PC-9 (cell line): Measurements from ENCODE around the gene ABCB1. TPM values are rescaled to one million over a fixed set of nuclear protein-coding genes. Genes with fewer than 3 reads are reported as not detected.
A peak's percentile ranks its signal among the peaks of the same experiment; 100 is the strongest.

Source experiments
- BruUV-seq: library from RNA; stranded (reverse); fragments of 400-500 nt; replicated peaks from 2 replicates; lab custom pipeline; 2021; lab: Mats Ljungman, UMichigan
- CTCF ChIA-PET: fragments of 300-600 bp; sonication (Branson Sonifier 250); formaldehyde crosslinking; loops from one replicate; lab custom pipeline; 2022; ENCODE audit warnings: antibody characterized with exemption; lab: Charles Lee
- POLR2A ChIA-PET: fragments of 300-600 bp; sonication (Branson Sonifier 250); formaldehyde crosslinking; loops from one replicate; lab custom pipeline; 2022; ENCODE audit warnings: antibody characterized with exemption; ENCODE audit not compliant: unreplicated experiment; lab: Charles Lee
- DNase-seq, 2 experiments: peaks; one replicate each; pipeline versions ENCODE4 v3.0.0 to v3.0.0-alpha.2; 2015 to 2022; ENCODE audit warnings: mixed read lengths in 1 of 2
- H2AFZ ChIP-seq: fragments of 200-600 bp; sonication (generic); 2 replicates; pipeline ENCODE4 v1.8.1; 2017; ENCODE audit warnings: antibody characterized with exemption
- H3F3A ChIP-seq: fragments of 200-600 bp; sonication (generic); 2 replicates; pipeline ENCODE4 v1.8.1; 2017; ENCODE audit warnings: antibody characterized with exemption, mild to moderate bottlenecking, low read depth; ENCODE audit not compliant: insufficient read depth
- H3K27ac ChIP-seq: fragments of 200-600 bp; sonication (generic); 2 replicates; pipeline ENCODE4 v1.6.1; 2016; ENCODE audit warnings: mixed run types
- H3K27me3 ChIP-seq: fragments of 200-600 bp; sonication (generic); 2 replicates; pipeline ENCODE4 v1.6.1; 2016; ENCODE audit warnings: low read depth, mixed run types; ENCODE audit not compliant: insufficient read depth
- H3K36me3 ChIP-seq: fragments of 200-600 bp; sonication (generic); 2 replicates; pipeline ENCODE4 v1.6.1; 2016; ENCODE audit warnings: low read depth, mixed run types
- H3K4me1 ChIP-seq: fragments of 200-600 bp; sonication (generic); replicated peaks from 2 replicates; pipeline ENCODE4 v1.6.1; 2016; ENCODE audit warnings: mixed run types; ENCODE audit not compliant: insufficient read depth
- H3K4me2 ChIP-seq: fragments of 200-600 bp; sonication (generic); 2 replicates; pipeline ENCODE4 v1.6.1; 2017; ENCODE audit warnings: mixed run types
- H3K4me3 ChIP-seq: fragments of 200-600 bp; sonication (generic); 2 replicates; pipeline ENCODE4 v1.6.1; 2016; ENCODE audit warnings: mixed run types
- H3K79me2 ChIP-seq: fragments of 200-600 bp; sonication (generic); 2 replicates; pipeline ENCODE4 v1.6.1; 2017; ENCODE audit warnings: low read depth, mixed run types
- H3K9me2 ChIP-seq: fragments of 200-600 bp; sonication (generic); 2 replicates; pipeline ENCODE4 v1.8.1; 2017; ENCODE audit warnings: mild to moderate bottlenecking; ENCODE audit not compliant: insufficient read depth
- H3K9me3 ChIP-seq: fragments of 200-600 bp; sonication (generic); 2 replicates; pipeline ENCODE4 v1.8.1; 2016; ENCODE audit warnings: low read depth; ENCODE audit not compliant: insufficient read depth
- H4K20me1 ChIP-seq: fragments of 200-600 bp; sonication (generic); 2 replicates; pipeline ENCODE4 v1.8.1; 2017; ENCODE audit not compliant: insufficient read depth
- CTCF ChIP-seq: fragments of 200-600 bp; sonication (generic); conservative IDR thresholded peaks from 2 replicates; pipeline ENCODE4 v1.6.1; 2017; ENCODE audit warnings: mixed run types, antibody characterized with exemption, mild to moderate bottlenecking, moderate library complexity
- EZH2 ChIP-seq: fragments of 200-600 bp; sonication (generic); IDR thresholded peaks from 2 replicates; pipeline ENCODE4 v1.8.0; 2017; ENCODE audit warnings: antibody characterized with exemption, low read depth
- intact Hi-C: fragments of 100-400 bp; cut with micrococcal nuclease; formaldehyde crosslinking; loops from one replicate; pipeline ENCODE4 v1.10.0; 2022; ENCODE audit not compliant: unreplicated experiment
- total RNA-seq: library from RNA; stranded (reverse); gene quantifications from 2 replicates; pipeline ENCODE4 v1.2.3, GENCODE V29; 2021

The ABCB1 gene
- total RNA-seq, 1 experiment from 2014 or later, result not detected

GRCh38 chr7:87511510-87511909 is 89.2 kb downstream of the ABCB1 start:
- Histone ChIP-seq H4K20me1 (no peaks in the 10 kb centered on the region), H3K4me2 (no peak overlapping the region), H3K79me2 (no peaks in the 10 kb centered on the region), H3K9me3 (no peaks in the 10 kb centered on the region), H2AFZ (no peak overlapping the region), H3K9me2 (no peaks in the 10 kb centered on the region), H3K36me3 (no peaks in the 10 kb centered on the region), H3K27ac (no peak overlapping the region), H3K27me3 (no peaks in the 10 kb centered on the region), H3K4me3 (no peak overlapping the region), H3F3A (no peaks in the 10 kb centered on the region), H3K4me1 (no peaks in the 10 kb centered on the region)
- intact Hi-C loops, result no loop called here
- ChIA-PET POLR2A (no interaction called here), CTCF (no interaction called here)
- DNase-seq, result no peak
- TF ChIP-seq EZH2, result no peak
- no peak for TF ChIP-seq CTCF
- no TSS peak for BruUV-seq

GRCh38 chr7:87510411-87510875 is 90.2 kb downstream of the ABCB1 start:
- H3F3A ChIP-seq, result no peaks in the 10 kb centered on the region
- H2AFZ ChIP-seq, result no peak overlapping the region
- TF ChIP-seq EZH2 (no peak), CTCF (no peak)
- H3K27ac ChIP-seq, result no peak overlapping the region
- no peaks in the 10 kb centered on the region for H3K4me1 ChIP-seq
- no peaks in the 10 kb centered on the region for H3K27me3 ChIP-seq
- intact Hi-C loops, result no loop called here
- H3K9me3 ChIP-seq, result no peaks in the 10 kb centered on the region
- H3K9me2 ChIP-seq, result no peaks in the 10 kb centered on the region
- no TSS peak for BruUV-seq
- no peaks in the 10 kb centered on the region for H4K20me1 ChIP-seq
- H3K4me2 ChIP-seq, result no peak overlapping the region
- ChIA-PET POLR2A (interaction anchor here (0.6 kb wide), 1 partner anchor 44 kb away, joined by 4 read pairs; no protein-coding TSS in a partner anchor), CTCF (no interaction called here)
- H3K36me3 ChIP-seq, result no peaks in the 10 kb centered on the region
- no peak overlapping the region for H3K4me3 ChIP-seq
- DNase-seq, result no peak
- H3K79me2 ChIP-seq, result no peaks in the 10 kb centered on the region

GRCh38 chr7:87507446-87507845 is 93.2 kb downstream of the ABCB1 start:
- Histone ChIP-seq H3K36me3 (no peaks in the 10 kb centered on the region), H3K79me2 (no peaks in the 10 kb centered on the region), H3K4me1 (no peaks in the 10 kb centered on the region), H3K9me2 (no peaks in the 10 kb centered on the region), H3K4me2 (no peak overlapping the region), H3F3A (no peaks in the 10 kb centered on the region), H3K27me3 (no peaks in the 10 kb centered on the region), H3K9me3 (no peaks in the 10 kb centered on the region), H3K27ac (no peak overlapping the region), H2AFZ (no peak overlapping the region; the same call in 1 of the 2 replicates), H4K20me1 (no peaks in the 10 kb centered on the region), H3K4me3 (no peak overlapping the region)
- ChIA-PET CTCF (interaction anchor here (1.5 kb wide), 1 partner anchor 381 kb away, joined by 3 read pairs; no protein-coding TSS in a partner anchor), POLR2A (no interaction called here)
- 0 out of 2 replicates have a peak, but pooled peaks have one; percentile 24 for TF ChIP-seq CTCF
- no peak for TF ChIP-seq EZH2
- intact Hi-C loops, result loop anchor here (2.0 to 10.0 kb wide), 3 partner anchors 55 to 289 kb away; partner anchors contain the start of gene RUNDC3B
- BruUV-seq, result no TSS peak
- DNase-seq, result no peak
